Lung (tissue), 12 donors: ENCODE measurements around the gene GPC6. TPM values are rescaled to one million over a fixed set of nuclear protein-coding genes. Genes with fewer than 3 reads are reported as not detected.

Experiments
- ATAC-seq: fragments of 200-7000 bp; cut with Tn5 transposase; one replicate; pipeline ENCODE4 v1.9.1; 2020; ENCODE audit warnings: moderate number of reproducible peaks; ENCODE audit not compliant: insufficient read depth, low FRiP score
- DNase-seq, 3 donors: peaks; one replicate each; pipeline ENCODE4 v3.0.0-alpha.2; 2013 to 2017
- H3K27ac ChIP-seq, 2 donors: one replicate each; pipeline ENCODE4 v1.5.1; 2013; ENCODE audit warnings: mild to moderate bottlenecking in 2 of 2, moderate library complexity in 2 of 2, control low read depth in 1 of 2, inconsistent platforms in 1 of 2, low read depth in 1 of 2, low read length in 1 of 2
- H3K27me3 ChIP-seq, 3 donors: one replicate each; pipeline ENCODE4 v1.5.1; 2013; ENCODE audit warnings: low read length in 2 of 3; ENCODE audit not compliant: control insufficient read depth in 3 of 3, insufficient read depth in 3 of 3
- H3K36me3 ChIP-seq, 4 donors: one replicate each; pipeline ENCODE4 v1.5.1; 2013; ENCODE audit warnings: low read length in 4 of 4, mild to moderate bottlenecking in 1 of 4, moderate library complexity in 1 of 4; ENCODE audit not compliant: control insufficient read depth in 4 of 4, insufficient read depth in 4 of 4
- H3K4me1 ChIP-seq, 5 donors: one replicate each; pipeline ENCODE4 v1.5.1; 2013; ENCODE audit warnings: low read length in 5 of 5, mild to moderate bottlenecking in 2 of 5, moderate library complexity in 1 of 5; ENCODE audit not compliant: control insufficient read depth in 5 of 5, insufficient read depth in 5 of 5
- H3K4me3 ChIP-seq: one replicate; pipeline ENCODE4 v1.5.1; 2013; ENCODE audit warnings: mild to moderate bottlenecking, control low read depth, moderate library complexity
- H3K9ac ChIP-seq, 2 donors: one replicate each; pipeline ENCODE4 v1.5.1; 2013; ENCODE audit warnings: low read length in 2 of 2, control low read depth in 1 of 2; ENCODE audit not compliant: insufficient read depth in 1 of 2
- H3K9me3 ChIP-seq, 4 donors: one replicate each; pipeline ENCODE4 v1.5.1; 2013; ENCODE audit warnings: low read length in 3 of 4, mild to moderate bottlenecking in 1 of 4, moderate library complexity in 1 of 4; ENCODE audit not compliant: control insufficient read depth in 4 of 4, insufficient read depth in 3 of 4
- CTCF ChIP-seq: IDR thresholded peaks from 2 replicates; pipeline ENCODE4 v1.5.1; 2012; ENCODE audit warnings: mild to moderate bottlenecking; ENCODE audit errors: control extremely low read depth, extremely low read depth
- WGBS, 2 donors: extraction: QIAGEN DNeasy Blood & Tissue Kit; methylation state at CpG; one replicate each; pipeline ENCODE4 v1.1.7; 2013; 5-methylcytosine and 5-hydroxymethylcytosine counted together
- polyA plus RNA-seq, 2 donors: library from polyadenylated mRNA; stranded (reverse); fragments of 200-250 nt; gene quantifications; one replicate each; pipeline ENCODE4 v1.2.1, GENCODE V29; 2013
- total RNA-seq, 2 donors: library from RNA; depleted of rRNA in 1 of 2; stranded (reverse); fragments of >200 nt in 1 of 2; gene quantifications; one replicate each; pipeline ENCODE4 v1.2.1, GENCODE V29; 2014 to 2021
- donor health status: control.
- donor health status: control.
- donor health status: Bipolar disorder and iron deficiency.
- donor health status: healthy.
- donor health status: DM: yes; HTN: yes; CAD: no.

Gene GPC6
- total and polyA plus RNA-seq, 4 donors: 0.45 to 31.4 (median 4.8) TPM

GRCh38 chr13:93256998-93257397 lies 30.4 kb downstream of the GPC6 start:
- no peak overlapping the region for H3K27ac ChIP-seq
- no peaks in the 10 kb centered on the region for H3K36me3 ChIP-seq
- no peak for ATAC-seq
- no peak for TF ChIP-seq CTCF
- H3K9ac ChIP-seq: no peak overlapping the region
- no peak for DNase-seq
- no peaks in the 10 kb centered on the region for H3K27me3 ChIP-seq
- H3K4me1 ChIP-seq: no peaks in the 10 kb centered on the region
- no peak overlapping the region for H3K4me3 ChIP-seq
- WGBS, 2 donors: 77 to 87% methylated on average over 2 of the region's 2 CpGs
- H3K9me3 ChIP-seq: no peaks in the 10 kb centered on the region

GRCh38 chr13:93259527-93260080 lies 33.0 kb downstream of the GPC6 start:
- Histone ChIP-seq H3K27me3 (no peaks in the 10 kb centered on the region), H3K27ac (no peak overlapping the region), H3K4me1 (peaks cover 0 to 1% (median 0%) of the 10 kb centered on the region in 5 donors), H3K4me3 (no peak overlapping the region), H3K36me3 (no peaks in the 10 kb centered on the region), H3K9ac (no peak overlapping the region), H3K9me3 (no peaks in the 10 kb centered on the region)
- no peak for DNase-seq
- TF ChIP-seq CTCF: no peak
- no peak for ATAC-seq

GRCh38 chr13:93260591-93260990 lies 34.0 kb downstream of the GPC6 start:
- Histone ChIP-seq H3K36me3 (no peaks in the 10 kb centered on the region), H3K27ac (no peak overlapping the region), H3K4me3 (no peak overlapping the region), H3K9ac (no peak overlapping the region), H3K9me3 (no peaks in the 10 kb centered on the region), H3K4me1 (peaks cover 0 to 1% (median 0%) of the 10 kb centered on the region in 5 donors), H3K27me3 (no peaks in the 10 kb centered on the region)
- DNase-seq (no peak), ATAC-seq (no peak)
- WGBS, 2 donors: 89 to 90% methylated on average over 1 of the region's 1 CpG
- TF ChIP-seq CTCF: no peak
